Naive thymus-derived CD4-positive, alpha-beta T cell (primary cell): ENCODE data around the gene FOXA2. TPM values are rescaled to one million over a fixed set of nuclear protein-coding genes. Genes with fewer than 3 reads are reported as not detected.

Experiments
- ATAC-seq: fragments of 150-1000 bp; cut with Tn5 transposase; 2 replicates; pipeline ENCODE4 v1.10.0; 2021; ENCODE audit warnings: mild to moderate bottlenecking, moderate library complexity
- CTCF ChIA-PET: fragments of 350-600 bp; sonication (Branson Sonifier 250); formaldehyde crosslinking; loops from one replicate; lab custom pipeline; 2021; ENCODE audit warnings: antibody characterized with exemption; lab: Charles Lee
- POLR2A ChIA-PET: fragments of 350-600 bp; sonication (Branson Sonifier 250); formaldehyde crosslinking; loops from one replicate; lab custom pipeline; 2021; ENCODE audit warnings: antibody characterized with exemption, inconsistent platforms; lab: Charles Lee
- DNase-seq, 9 donors: peaks; one replicate each; pipeline versions ENCODE4 v3.0.0 to v3.0.0-alpha.2; 2020 to 2022; ENCODE audit warnings: mixed read lengths in 1 of 9
- H3K27ac ChIP-seq: one replicate; pipeline ENCODE4 v1.7.0; 2013; ENCODE audit warnings: mild to moderate bottlenecking, low read depth, low read length, moderate library complexity
- H3K27me3 ChIP-seq, 2 donors: one replicate each; pipeline ENCODE4 v1.7.0; 2013; ENCODE audit warnings: low read length in 2 of 2, mild to moderate bottlenecking in 2 of 2, moderate library complexity in 2 of 2; ENCODE audit not compliant: control insufficient read depth in 2 of 2, insufficient read depth in 2 of 2
- H3K36me3 ChIP-seq, 3 experiments: 1 replicate in 2 of 3; 2 replicates in 1 of 3; pipeline ENCODE4 v1.7.0; 2013; ENCODE audit warnings: low read length in 3 of 3, mild to moderate bottlenecking in 3 of 3, moderate library complexity in 1 of 3; ENCODE audit not compliant: insufficient read depth in 3 of 3, control insufficient read depth in 2 of 3
- H3K4me1 ChIP-seq, 2 donors: one replicate each; pipeline ENCODE4 v1.7.0; 2013; ENCODE audit warnings: low read length in 2 of 2, mild to moderate bottlenecking in 2 of 2, moderate library complexity in 1 of 2; ENCODE audit not compliant: control insufficient read depth in 2 of 2, insufficient read depth in 2 of 2
- H3K4me3 ChIP-seq: 2 replicates; pipeline ENCODE4 v1.7.0; 2013; ENCODE audit warnings: mild to moderate bottlenecking, low read length
- H3K9me3 ChIP-seq, 3 experiments: 1 replicate in 2 of 3; 2 replicates in 1 of 3; pipeline ENCODE4 v1.7.0; 2013; ENCODE audit warnings: low read length in 3 of 3; ENCODE audit not compliant: control insufficient read depth in 2 of 3
- H3K27ac Mint-ChIP-seq, 9 donors: one replicate each; pipeline ENCODE4 v1.8.0; 2020 to 2022; ENCODE audit warnings: mixed read lengths in 9 of 9, mild to moderate bottlenecking in 8 of 9, moderate library complexity in 5 of 9, inconsistent platforms in 2 of 9
- H3K27me3 Mint-ChIP-seq, 5 donors: one replicate each; pipeline ENCODE4 v1.8.0; 2021 to 2022; ENCODE audit warnings: mixed read lengths in 5 of 5, mild to moderate bottlenecking in 1 of 5
- H3K36me3 Mint-ChIP-seq, 5 donors: one replicate each; pipeline ENCODE4 v1.8.0; 2020 to 2022; ENCODE audit warnings: mixed read lengths in 5 of 5, mild to moderate bottlenecking in 3 of 5, inconsistent platforms in 1 of 5
- H3K4me1 Mint-ChIP-seq, 7 donors: one replicate each; pipeline ENCODE4 v1.8.0; 2020 to 2022; ENCODE audit warnings: mixed read lengths in 7 of 7, mild to moderate bottlenecking in 3 of 7, inconsistent platforms in 1 of 7
- H3K4me3 Mint-ChIP-seq, 10 donors: one replicate each; pipeline ENCODE4 v1.8.0; 2020 to 2022; ENCODE audit warnings: mild to moderate bottlenecking in 10 of 10, mixed read lengths in 10 of 10, moderate library complexity in 6 of 10, inconsistent platforms in 2 of 10
- H3K9me3 Mint-ChIP-seq, 11 donors: one replicate each; pipeline ENCODE4 v1.8.0; 2020 to 2022; ENCODE audit warnings: mixed read lengths in 11 of 11, mild to moderate bottlenecking in 4 of 11, inconsistent platforms in 1 of 11, moderate library complexity in 1 of 11
- intact Hi-C, 2 donors: fragments of 100-400 bp; cut with micrococcal nuclease; formaldehyde crosslinking; loops; one replicate each; pipeline ENCODE4 v1.15.1; 2023
- polyA plus RNA-seq, 2 donors: library from polyadenylated mRNA; unstranded; fragments of 300-500 nt; fragmentation: Illumina TruSeq; gene quantifications; one replicate each; pipeline ENCODE4 v1.2.3, GENCODE V29; 2021
- total RNA-seq, 6 experiments: library from RNA in 5 of 6; stranded (reverse) in 5 of 6; gene quantifications; 1 replicate in 5 of 6; 2 replicates in 1 of 6; pipeline ENCODE4 v1.2.3 and lab custom pipeline; 2021 to 2026

FOXA2 gene
- total and polyA plus RNA-seq, 7 experiments from 2014 or later: not detected

GRCh38 chr20:22585786-22586493 is 1.6 kb upstream of the FOXA2 start:
- Histone ChIP-seq H3K4me3 (no peak overlapping the region), H3K4me1 (no peaks in the 10 kb centered on the region), H3K9me3 (no peaks in the 10 kb centered on the region), H3K27me3 (no peaks in the 10 kb centered on the region), H3K36me3 (no peaks in the 10 kb centered on the region), H3K27ac (no peak overlapping the region)
- Mint-ChIP-seq H3K4me3 (no peak overlapping the region), H3K4me1 (peaks cover 0 to 6% (median 0%) of the 10 kb centered on the region in 7 donors), H3K36me3 (peaks cover 0 to 5% (median 0%) of the 10 kb centered on the region in 5 donors), H3K9me3 (peaks cover 0 to 11% (median 7%) of the 10 kb centered on the region in 11 donors), H3K27me3 (peaks cover 49 to 71% (median 58%) of the 10 kb centered on the region in 5 donors), H3K27ac (no peak overlapping the region)
- no peak for ATAC-seq
- DNase-seq: no peak
- intact Hi-C loops: loop anchor here in 1 of 2 donors (1.0 kb wide), 2 partner anchors 247 to 252 kb away; no protein-coding TSS in a partner anchor
- ChIA-PET CTCF (no interaction called here), POLR2A (no interaction called here)

DNA sequence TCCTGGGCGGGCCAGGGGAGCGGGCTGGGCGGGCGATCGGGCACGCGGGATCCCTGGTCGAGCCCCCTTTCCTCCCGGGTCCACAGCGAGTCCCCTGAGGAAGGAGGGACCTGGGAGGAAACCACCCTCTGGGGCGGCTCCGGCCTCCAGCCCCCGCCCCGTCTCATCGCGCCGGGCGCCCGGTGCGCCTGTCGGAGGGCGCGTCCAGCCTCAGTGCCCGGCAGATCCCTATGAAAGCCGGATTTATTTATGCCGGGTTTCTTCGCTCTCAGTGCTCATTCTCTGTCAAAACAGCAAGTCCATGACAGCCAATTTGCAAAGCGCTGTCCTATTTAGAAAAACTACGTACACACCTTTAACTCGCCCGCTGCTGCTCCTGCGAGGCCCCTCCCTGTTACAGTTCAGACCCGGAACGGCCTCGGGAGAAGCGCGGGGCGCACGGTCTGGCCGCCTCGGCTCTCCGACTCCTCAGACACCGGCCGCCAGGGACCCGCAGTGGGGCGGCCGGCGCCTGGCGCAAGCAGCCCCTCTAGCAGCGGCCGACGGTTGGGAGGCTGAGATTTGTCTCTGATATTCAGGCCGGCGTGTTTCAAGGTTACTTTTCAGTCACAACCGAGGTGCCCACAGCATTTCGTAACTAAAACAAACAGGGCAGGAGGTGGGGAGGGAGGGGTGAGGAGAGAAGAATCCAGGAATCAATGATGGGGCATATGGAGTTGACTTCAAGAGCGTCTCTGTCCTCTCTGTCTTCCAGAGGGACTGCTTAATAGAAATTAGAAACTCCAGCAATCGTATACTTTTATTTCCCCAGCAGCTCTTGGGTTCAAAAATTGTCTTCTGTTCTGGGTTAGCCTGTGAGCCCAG is 782 bp upstream of the FOXA2 start:
- ATAC-seq (no peak), DNase-seq (no peak)
- Mint-ChIP-seq H3K9me3 (peaks cover 0 to 11% (median 8%) of the 10 kb centered on the region in 11 donors), H3K36me3 (peaks cover 0 to 5% (median 0%) of the 10 kb centered on the region in 5 donors), H3K27ac (peak overlapping the region in 1 of 9 donors; percentile 52), H3K27me3 (peaks cover 56 to 77% (median 65%) of the 10 kb centered on the region in 5 donors), H3K4me1 (peaks cover 0 to 6% (median 0%) of the 10 kb centered on the region in 7 donors), H3K4me3 (no peak overlapping the region)
- Histone ChIP-seq H3K36me3 (no peaks in the 10 kb centered on the region), H3K4me3 (no peak overlapping the region), H3K9me3 (no peaks in the 10 kb centered on the region), H3K27ac (no peak overlapping the region), H3K27me3 (no peaks in the 10 kb centered on the region), H3K4me1 (no peaks in the 10 kb centered on the region)
- CTCF ChIA-PET: no interaction called here
- intact Hi-C loops: loop anchor here in 1 of 2 donors (5.0 kb wide), 1 partner anchor 878 kb away; the partner anchor contains the start of gene PAX1
- POLR2A ChIA-PET: no interaction called here

GRCh38 chr20:22583773-22584521 is 425 bp downstream of the FOXA2 start:
- Mint-ChIP-seq H3K27me3 (peaks cover 53 to 77% (median 63%) of the 10 kb centered on the region in 5 donors), H3K4me1 (peaks cover 0 to 6% (median 0%) of the 10 kb centered on the region in 7 donors)
- H3K27me3 ChIP-seq: no peaks in the 10 kb centered on the region

DNA sequence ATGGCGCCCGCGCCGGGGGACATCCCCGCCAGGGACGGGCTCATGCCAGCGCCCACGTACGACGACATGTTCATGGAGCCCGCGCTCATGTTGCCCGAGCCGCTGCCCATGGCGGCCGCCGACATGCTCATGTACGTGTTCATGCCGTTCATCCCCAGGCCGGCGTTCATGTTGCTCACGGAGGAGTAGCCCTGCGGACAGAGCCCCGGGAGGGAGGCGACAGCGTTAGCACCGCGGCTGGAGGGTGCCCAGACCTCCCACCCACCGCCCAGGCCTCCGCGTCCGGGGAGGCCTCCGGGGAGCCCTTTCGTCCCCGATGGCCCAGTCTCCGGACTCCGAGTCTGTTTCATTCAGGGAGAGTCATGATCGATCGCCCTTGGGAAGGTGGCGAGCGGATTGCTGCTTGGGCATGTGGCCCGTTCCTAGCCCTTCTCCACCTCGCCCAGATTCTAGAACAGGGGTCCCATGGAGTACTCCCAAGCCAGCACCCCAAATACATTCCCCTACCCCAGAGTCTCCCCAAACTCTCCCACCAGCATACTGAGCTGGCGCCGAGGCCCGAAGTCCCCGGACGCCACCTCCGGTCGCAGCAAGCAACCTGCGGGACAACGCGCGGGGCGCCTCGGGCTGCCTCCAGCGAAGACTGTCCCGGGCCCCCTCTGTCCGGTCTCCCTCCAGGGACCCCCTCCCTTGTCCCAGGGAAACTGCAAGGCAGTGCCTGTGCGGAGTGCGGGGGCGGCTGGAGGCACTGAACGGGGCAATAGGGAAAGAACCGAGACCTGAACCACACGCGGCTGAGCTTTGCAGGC is 1.2 kb downstream of the FOXA2 start:
- Mint-ChIP-seq H3K4me3 (no peak overlapping the region), H3K27me3 (peaks cover 54 to 77% (median 63%) of the 10 kb centered on the region in 5 donors), H3K4me1 (peaks cover 0 to 9% (median 0%) of the 10 kb centered on the region in 7 donors), H3K27ac (peak overlapping the region in 1 of 9 donors; percentile 38), H3K36me3 (peaks cover 0 to 5% (median 0%) of the 10 kb centered on the region in 5 donors), H3K9me3 (peaks cover 0 to 18% (median 6%) of the 10 kb centered on the region in 11 donors)
- ATAC-seq (no peak), DNase-seq (no peak)
- CTCF ChIA-PET: no interaction called here
- no peaks in the 10 kb centered on the region for H3K9me3 ChIP-seq
- no peaks in the 10 kb centered on the region for H3K4me1 ChIP-seq
- no peak overlapping the region for H3K4me3 ChIP-seq
- no peak overlapping the region for H3K27ac ChIP-seq
- peaks cover 0 to 4% of the 10 kb centered on the region in 2 donors for H3K27me3 ChIP-seq
- no peaks in the 10 kb centered on the region for H3K36me3 ChIP-seq
- POLR2A ChIA-PET: no interaction called here
- intact Hi-C loops: loop anchor here in 1 of 2 donors (5.0 kb wide), 1 partner anchor 876 kb away; the partner anchor contains the start of gene PAX1

More at GRCh38 chr20:22583773-22584521, 425 bp downstream of the FOXA2 start:
- ChIA-PET POLR2A (no interaction called here), CTCF (no interaction called here)
- intact Hi-C loops: loop anchor here in 1 of 2 donors (5.0 kb wide), 1 partner anchor 877 kb away; the partner anchor contains the start of gene PAX1
- H3K36me3 ChIP-seq: no peaks in the 10 kb centered on the region
- no peak for ATAC-seq
- no peaks in the 10 kb centered on the region for H3K9me3 ChIP-seq
- Mint-ChIP-seq H3K36me3 (peaks cover 0 to 5% (median 0%) of the 10 kb centered on the region in 5 donors), H3K27ac (peak overlapping the region in 1 of 9 donors; percentile 38), H3K4me3 (peak overlapping the region in 2 of 10 donors; percentile 47), H3K9me3 (peaks cover 0 to 13% (median 5%) of the 10 kb centered on the region in 11 donors)
- no peaks in the 10 kb centered on the region for H3K4me1 ChIP-seq
- no peak overlapping the region for H3K4me3 ChIP-seq
- DNase-seq: no peak
- H3K27ac ChIP-seq: no peak overlapping the region

DNA sequence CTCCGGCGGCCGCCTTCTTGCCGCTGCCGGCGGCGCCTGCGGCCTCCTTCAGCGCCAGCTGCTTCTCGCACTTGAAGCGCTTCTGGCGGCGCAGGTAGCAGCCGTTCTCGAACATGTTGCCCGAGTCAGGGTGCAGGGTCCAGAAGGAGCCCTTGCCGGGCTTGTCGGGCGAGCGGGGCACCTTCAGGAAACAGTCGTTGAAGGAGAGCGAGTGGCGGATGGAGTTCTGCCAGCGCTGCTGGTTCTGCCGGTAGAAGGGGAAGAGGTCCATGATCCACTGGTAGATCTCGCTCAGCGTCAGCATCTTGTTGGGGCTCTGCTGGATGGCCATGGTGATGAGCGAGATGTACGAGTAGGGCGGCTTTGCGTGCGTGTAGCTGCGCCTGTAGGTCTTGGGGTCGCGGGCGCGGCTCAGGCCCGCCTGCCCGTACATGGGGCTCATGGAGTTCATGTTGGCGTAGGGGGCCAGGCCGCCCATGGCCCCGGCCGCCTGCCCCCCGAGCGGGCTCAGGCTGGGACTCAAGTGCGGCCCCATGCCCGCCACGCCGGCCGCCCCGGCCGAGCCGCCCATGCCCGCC is 1.9 kb downstream of the FOXA2 start:
- Mint-ChIP-seq H3K27ac (peak overlapping the region in 1 of 9 donors; percentile 18), H3K4me3 (peak overlapping the region in 1 of 10 donors; percentile 44), H3K9me3 (peaks cover 0 to 19% (median 4%) of the 10 kb centered on the region in 11 donors), H3K27me3 (peaks cover 55 to 79% (median 64%) of the 10 kb centered on the region in 5 donors), H3K4me1 (peaks cover 0 to 13% (median 0%) of the 10 kb centered on the region in 7 donors), H3K36me3 (peaks cover 0 to 11% (median 0%) of the 10 kb centered on the region in 5 donors)
- no peaks in the 10 kb centered on the region for H3K36me3 ChIP-seq
- no peak overlapping the region for H3K27ac ChIP-seq
- DNase-seq: no peak
- no peaks in the 10 kb centered on the region for H3K4me1 ChIP-seq
- no peak overlapping the region for H3K4me3 ChIP-seq
- CTCF ChIA-PET: no interaction called here
- POLR2A ChIA-PET: no interaction called here
- H3K27me3 ChIP-seq: peaks cover 0 to 9% of the 10 kb centered on the region in 2 donors
- intact Hi-C loops: loop anchor here in 1 of 2 donors (5.0 kb wide), 1 partner anchor 875 kb away; the partner anchor contains the start of gene PAX1
- no peak for ATAC-seq
- no peaks in the 10 kb centered on the region for H3K9me3 ChIP-seq
